HG03442 (cell line): Measurements from ENCODE around the gene CBY1.

Experiments
- ATAC-seq: cut with Tn5 transposase; IDR thresholded peaks from one replicate; pipeline ENCODE4 v1.9.1; 2021; ENCODE audit warnings: mild to moderate bottlenecking, moderate library complexity; ENCODE audit not compliant: unreplicated experiment

CBY1 gene

DNA sequence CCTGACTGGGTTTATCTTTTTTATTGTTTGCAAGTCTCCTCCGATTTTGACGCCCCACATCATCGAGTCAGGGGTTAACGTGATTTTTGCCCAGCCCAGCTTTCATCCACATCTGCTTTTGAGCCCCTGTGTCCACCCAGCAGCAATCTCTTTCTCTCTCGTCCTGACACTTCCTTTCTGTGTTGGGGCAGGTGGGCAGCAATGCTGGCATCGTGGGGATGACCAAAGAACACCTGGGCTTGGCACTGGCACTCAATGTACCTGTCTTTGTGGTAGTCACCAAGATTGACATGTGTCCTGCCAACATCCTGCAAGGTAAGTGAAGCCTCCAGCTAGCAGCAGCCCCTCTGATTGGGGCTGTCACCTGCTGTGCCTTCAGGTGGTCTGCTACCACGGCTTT, 65.1 kb downstream of the CBY1 start:
- no peak for ATAC-seq
